COLO668 (cell line): Measurements from ENCODE around the gene CALML3.

ENCODE experiments used
- DNase-seq: peaks from one replicate; lab custom pipeline; 2025; ENCODE audit not compliant: unreplicated experiment; lab: John Stamatoyannopoulos, UW

The CALML3 gene

DNA sequence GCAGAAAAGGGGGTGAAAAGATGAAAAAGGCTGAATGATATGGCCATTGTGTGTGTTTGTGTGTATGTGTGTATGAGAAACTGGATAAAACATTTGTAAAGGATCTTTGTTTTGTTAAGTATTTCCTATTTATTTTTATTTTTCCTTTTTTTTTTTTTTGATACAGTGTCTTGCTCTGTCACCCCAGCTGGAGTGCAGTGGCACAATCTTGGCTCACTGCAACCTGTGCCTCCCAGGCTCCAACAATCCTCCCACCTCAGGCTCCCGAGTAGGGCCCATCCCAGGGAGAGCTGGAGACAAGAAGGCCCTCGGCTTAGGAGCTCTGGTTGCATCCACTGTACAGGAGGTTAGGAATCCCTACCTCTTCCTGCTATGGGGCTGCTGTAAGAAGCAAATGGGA is 18.5 kb upstream of the CALML3 start:
- no peak for DNase-seq

- no peak for DNase-seq
These were observed 17.8 kb upstream of the CALML3 start for GRCh38 chr10:5506751-5507648.

DNA sequence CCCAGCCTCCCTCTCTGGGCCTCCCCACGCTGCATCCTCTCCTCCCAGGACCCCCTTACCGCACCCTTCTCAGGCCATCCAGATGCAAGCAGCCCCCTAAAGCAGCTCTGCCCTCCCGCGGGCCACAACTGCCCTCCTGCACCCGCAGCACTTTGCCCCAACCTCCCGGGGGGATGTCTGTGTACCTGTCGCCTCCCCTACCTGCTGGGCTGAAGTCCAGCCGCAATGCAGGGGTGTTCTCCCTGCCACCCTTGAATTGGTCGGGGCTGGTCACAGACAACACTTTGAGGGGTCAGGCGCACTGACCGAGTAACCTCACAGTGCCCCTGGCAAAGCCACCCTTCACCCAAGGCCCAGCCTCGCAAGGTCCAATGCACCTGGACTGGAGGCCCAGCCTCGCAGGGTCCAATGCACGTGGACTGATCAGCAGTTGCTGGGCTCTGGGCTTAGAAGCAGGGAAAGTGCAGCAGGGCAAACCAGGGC is 17.1 kb upstream of the CALML3 start:
- DNase-seq: no peak

- no peak for DNase-seq
These were observed 16.6 kb upstream of the CALML3 start for GRCh38 chr10:5508161-5508604.

DNA sequence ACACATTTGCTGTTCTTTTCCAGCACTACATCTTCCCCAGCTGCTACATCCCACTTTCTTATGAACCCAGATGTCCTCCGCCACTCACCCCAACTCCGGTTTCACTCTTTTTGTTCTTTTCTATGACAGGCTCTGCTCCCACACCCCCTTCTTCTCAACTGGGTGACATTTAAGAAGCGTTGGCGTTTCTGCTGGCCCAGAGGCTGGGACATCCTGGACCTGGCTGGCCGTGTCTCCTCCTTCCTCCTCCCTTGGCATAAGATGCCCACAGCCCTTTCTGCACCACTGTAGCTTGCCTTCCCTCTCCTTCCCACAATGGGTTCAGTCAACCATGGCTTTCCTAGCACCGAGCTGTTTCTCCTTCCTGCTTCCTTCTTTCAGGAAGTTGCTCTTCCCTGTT is 16.0 kb upstream of the CALML3 start:
- peak; percentile 21 for DNase-seq

DNA sequence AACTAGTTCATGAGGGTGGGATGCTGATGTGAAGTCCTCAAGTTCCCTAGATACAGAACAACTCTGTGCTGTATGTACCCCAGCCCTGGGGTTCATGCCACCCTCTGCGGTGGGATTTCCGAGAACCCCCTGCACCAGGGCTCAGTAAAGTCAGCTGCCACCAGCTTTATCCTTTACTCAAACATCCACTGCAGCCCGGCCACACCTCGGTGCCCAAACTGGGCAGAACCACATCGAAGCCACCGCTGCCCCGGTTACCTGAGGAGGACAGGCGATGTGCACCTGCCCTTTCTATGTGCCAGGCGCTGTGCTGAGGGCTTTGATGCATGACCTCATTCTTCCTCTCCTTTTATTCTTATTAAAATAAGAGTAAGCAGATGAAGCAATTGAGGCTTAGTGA is 15.5 kb upstream of the CALML3 start:
- peak; percentile 68 for DNase-seq

DNA sequence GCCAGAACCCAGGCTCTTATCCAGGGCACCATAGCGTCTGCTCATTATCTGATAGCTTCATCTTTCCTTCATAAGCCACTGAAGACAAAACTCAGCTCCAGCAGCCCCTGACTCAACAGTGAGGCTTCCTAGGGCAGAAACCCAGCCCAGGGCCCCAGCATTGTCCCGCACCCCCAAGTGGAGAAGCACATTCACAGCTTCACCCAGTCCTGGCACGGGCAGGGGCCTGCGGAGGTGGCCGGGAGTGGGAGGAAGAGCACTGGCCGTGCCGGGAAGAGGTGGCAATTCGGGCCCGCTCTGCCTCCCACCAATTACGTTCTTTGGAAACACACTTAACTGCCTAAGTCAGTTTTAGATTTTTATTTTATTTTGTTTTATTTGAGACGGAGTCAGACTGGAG is 15.1 kb upstream of the CALML3 start:
- DNase-seq: no peak

- DNase-seq: no peak
These were observed 14.3 kb upstream of the CALML3 start for GRCh38 chr10:5510281-5511072.

- DNase-seq: no peak
These were observed 13.4 kb upstream of the CALML3 start for GRCh38 chr10:5511231-5511884.

GRCh38 chr10:5511885-5512280 is 12.9 kb upstream of the CALML3 start:
- no peak for DNase-seq

- no peak for DNase-seq
These were observed 12.4 kb upstream of the CALML3 start for GRCh38 chr10:5512331-5512730.

DNA sequence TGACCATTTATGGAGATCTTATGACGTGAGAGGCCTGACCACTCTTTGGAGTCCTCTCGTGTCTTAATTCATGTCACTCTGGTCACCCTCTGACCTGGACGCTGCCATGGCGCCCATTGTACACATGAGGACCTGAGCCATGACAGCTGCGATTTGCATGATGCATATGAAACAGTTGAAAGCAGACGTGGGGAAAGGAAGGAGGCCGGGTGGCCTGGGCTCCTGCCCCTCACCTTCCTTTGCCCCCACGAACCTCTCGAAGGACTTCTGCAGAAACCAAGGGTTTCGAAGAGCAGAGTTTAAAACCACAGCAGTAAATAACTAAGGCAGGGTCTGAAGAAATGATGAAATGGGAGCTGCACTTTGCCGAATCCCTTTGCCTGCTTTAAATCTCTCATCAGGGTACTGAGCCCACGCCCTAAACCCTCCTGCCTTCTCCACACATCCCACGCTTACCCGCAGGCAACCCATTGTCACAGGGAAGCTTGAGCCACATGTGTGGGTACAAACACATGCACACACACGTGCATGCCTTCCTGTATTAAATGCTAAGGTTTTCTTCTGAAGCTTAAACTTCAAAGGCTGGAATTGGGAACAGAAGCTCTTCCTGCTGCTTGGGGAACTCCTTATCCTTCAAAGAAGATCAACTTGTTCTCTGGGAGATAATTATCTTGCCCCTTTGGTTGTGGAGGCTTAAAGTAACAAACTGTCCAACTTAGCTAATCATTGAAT is 11.7 kb upstream of the CALML3 start:
- no peak for DNase-seq

- DNase-seq: no peak
These were observed 10.4 kb upstream of the CALML3 start for GRCh38 chr10:5514226-5514850.

GRCh38 chr10:5515948-5516761 is 8.6 kb upstream of the CALML3 start:
- no peak for DNase-seq

DNA sequence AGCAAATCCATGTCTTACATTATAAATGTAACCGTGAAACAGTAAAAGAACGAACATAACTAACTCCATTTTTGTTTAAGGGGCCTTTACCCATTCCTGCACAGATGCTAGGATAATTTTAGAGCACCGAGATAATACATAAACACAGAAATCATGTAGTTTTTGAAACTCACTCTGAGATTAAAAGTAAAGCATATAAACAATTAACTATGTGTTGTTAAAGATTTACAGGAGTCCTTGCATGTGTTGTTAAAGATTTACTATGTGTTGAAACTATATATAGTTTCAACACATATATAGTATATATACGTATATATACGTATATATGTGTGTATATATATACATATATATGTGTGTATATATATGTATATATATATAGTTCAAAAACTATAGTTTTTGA is 7.2 kb upstream of the CALML3 start:
- no peak for DNase-seq

DNA sequence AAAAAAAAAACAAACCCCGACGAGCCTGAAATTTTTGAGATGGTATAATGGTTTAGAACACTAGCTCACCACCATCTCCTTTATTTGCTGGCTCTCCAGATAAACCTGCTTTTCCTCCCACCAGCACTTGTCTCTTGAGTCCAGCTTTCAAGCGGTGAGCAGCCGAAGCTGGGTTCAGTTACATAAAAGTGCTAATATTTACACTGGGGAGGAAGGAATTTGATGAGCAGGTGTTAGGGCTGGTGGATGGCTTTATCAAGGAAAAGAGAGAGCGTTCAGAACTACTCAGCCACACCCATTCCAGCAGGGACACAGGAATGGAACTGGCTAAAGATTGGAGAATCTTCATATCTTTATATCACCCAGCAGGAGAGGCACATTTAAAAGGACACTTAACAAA is 6.6 kb upstream of the CALML3 start:
- DNase-seq: peak; percentile 74

DNA sequence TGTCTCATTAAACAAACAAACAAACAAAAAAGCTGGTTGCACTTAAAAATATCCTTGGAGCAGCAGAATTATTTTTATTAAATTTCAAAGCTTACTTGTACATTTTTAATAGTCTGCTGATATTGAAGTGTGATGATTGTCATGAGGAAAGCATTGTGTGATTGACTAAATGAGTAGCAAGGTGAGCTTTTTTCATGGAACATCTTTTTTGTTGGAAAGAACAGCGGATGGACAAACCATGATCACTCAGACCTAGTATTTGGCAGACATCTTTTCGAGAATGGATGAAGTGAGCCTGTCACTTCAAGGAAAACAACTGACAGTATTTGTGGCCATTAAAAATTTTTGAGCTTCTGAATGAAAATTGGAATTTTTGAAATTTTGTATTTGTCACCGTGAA is 5.7 kb upstream of the CALML3 start:
- no peak for DNase-seq

GRCh38 chr10:5522913-5523560 is 1.7 kb upstream of the CALML3 start:
- DNase-seq: no peak
